Gastrocnemius medialis (tissue), 4 donors: ENCODE results near the gene GHRHR. TPM values are rescaled to one million over a fixed set of nuclear protein-coding genes. Genes with fewer than 3 reads are reported as not detected.

Experiments used
- ATAC-seq, 2 donors: fragments of 150-250 bp; one replicate each; pipeline ENCODE4 v1.9.1; 2016
- DNase-seq, 2 donors: peaks; one replicate each; pipeline ENCODE4 v3.0.0-alpha.2; 2019
- H3K27ac ChIP-seq, 4 donors: fragments of 200-600 bp; sonication (generic); 1 replicate in 1 of 4; 2 replicates in 3 of 4; pipeline ENCODE4 v1.5.1; 2016 to 2018; ENCODE audit warnings: mild to moderate bottlenecking in 2 of 4, moderate library complexity in 1 of 4
- H3K27me3 ChIP-seq, 3 donors: fragments of 200-600 bp; sonication (generic) in 2 of 3; 1 replicate in 1 of 3; 2 replicates in 2 of 3; pipeline versions ENCODE4 v1.5.1 to v1.6.0; 2016 to 2019; ENCODE audit warnings: mild to moderate bottlenecking in 1 of 3, moderate library complexity in 1 of 3
- H3K36me3 ChIP-seq, 2 donors: fragments of 200-600 bp; sonication (generic) in 1 of 2; one replicate each; pipeline ENCODE4 v1.5.1; 2017 to 2018
- H3K4me1 ChIP-seq, 2 donors: fragments of 200-600 bp; sonication (generic) in 1 of 2; one replicate each; pipeline ENCODE4 v1.5.1; 2016 to 2017; ENCODE audit warnings: mild to moderate bottlenecking in 2 of 2
- H3K4me3 ChIP-seq, 4 donors: fragments of 200-600 bp; sonication (generic) in 3 of 4; 1 replicate in 1 of 4; 2 replicates in 3 of 4; pipeline ENCODE4 v1.5.1; 2016 to 2019; ENCODE audit warnings: mild to moderate bottlenecking in 2 of 4
- H3K9me3 ChIP-seq, 3 donors: fragments of 200-600 bp; sonication (generic) in 2 of 3; 1 replicate in 1 of 3; 2 replicates in 2 of 3; pipeline ENCODE4 v1.5.1; 2016 to 2019
- CTCF ChIP-seq, 5 experiments: fragments of 450-650 bp in 3 of 5; fragments of 200-600 bp in 2 of 5; sonication (generic) in 2 of 5; IDR thresholded peaks in 4 of 5; conservative IDR thresholded peaks in 1 of 5; 1 replicate in 4 of 5; 2 replicates in 1 of 5; pipeline ENCODE4 v1.5.1; 2016 to 2019; ENCODE audit warnings: antibody characterized with exemption in 5 of 5, mild to moderate bottlenecking in 3 of 5, moderate library complexity in 3 of 5
- POLR2A ChIP-seq, 2 donors: fragments of 450-650 bp; IDR thresholded peaks; one replicate each; pipeline ENCODE4 v1.6.1; 2017; ENCODE audit warnings: antibody characterized with exemption in 2 of 2, mild to moderate bottlenecking in 2 of 2, moderate library complexity in 2 of 2
- in situ Hi-C, 4 donors: fragments of 200-750 bp; cut with MboI; loops; one replicate each; pipeline versions ENCODE4 v1.15.0 to v1.8.0; 2017; ENCODE audit warnings: low sequenced_read_pairs in 4 of 4
- intact Hi-C: fragments of 100-400 bp; cut with DNase I; formaldehyde crosslinking; loops from one replicate; pipeline ENCODE4 v1.15.1; 2023; ENCODE audit warnings: low total_unique reads
- total RNA-seq, 4 donors: library from RNA; depleted of rRNA; stranded (reverse); fragments of >200 nt; gene quantifications; one replicate each; pipeline versions ENCODE4 v1.1.0 to v1.2.3, GENCODE V29; 2016

Gene GHRHR
- total RNA-seq, 4 donors from 2014 or later, result not detected

- no peaks in the 10 kb centered on the region for H3K36me3 ChIP-seq
- no peak overlapping the region for H3K27ac ChIP-seq
- in situ Hi-C loops, result no loop called here
- TF ChIP-seq POLR2A (IDR thresholded peaks at IDR 0.05) (no peak), CTCF (IDR thresholded peaks at IDR 0.05 in 4 of 5, conservative IDR thresholded peaks at IDR 0.05 in 1 of 5) (no peak)
- peaks cover 11 to 15% of the 10 kb centered on the region in 2 donors for H3K4me1 ChIP-seq
- H3K27me3 ChIP-seq, result no peaks in the 10 kb centered on the region
- no peaks in the 10 kb centered on the region for H3K9me3 ChIP-seq
- H3K4me3 ChIP-seq, result no peak overlapping the region
- intact Hi-C loops, result no loop called here
- DNase-seq, result no peak
- no peak for ATAC-seq
These were observed 37.8 kb upstream of the GHRHR start for GRCh38 chr7:30925913-30926312.

GRCh38 chr7:30926313-30926712 is 37.4 kb upstream of the GHRHR start:
- no peak for TF ChIP-seq CTCF (IDR thresholded peaks at IDR 0.05 in 4 of 5, conservative IDR thresholded peaks at IDR 0.05 in 1 of 5)
- no peak for TF ChIP-seq POLR2A (IDR thresholded peaks at IDR 0.05)
- intact Hi-C loops (no loop called here), in situ Hi-C loops (no loop called here)
- ATAC-seq (no peak), DNase-seq (no peak)
- Histone ChIP-seq H3K9me3 (no peaks in the 10 kb centered on the region), H3K27me3 (no peaks in the 10 kb centered on the region), H3K4me1 (peaks cover 8 to 15% of the 10 kb centered on the region in 2 donors), H3K36me3 (no peaks in the 10 kb centered on the region), H3K4me3 (no peak overlapping the region), H3K27ac (no peak overlapping the region)

GRCh38 chr7:30927040-30927439 is 36.7 kb upstream of the GHRHR start:
- Histone ChIP-seq H3K4me3 (no peak overlapping the region), H3K9me3 (no peaks in the 10 kb centered on the region), H3K36me3 (no peaks in the 10 kb centered on the region), H3K4me1 (peaks cover 8 to 18% of the 10 kb centered on the region in 2 donors), H3K27ac (no peak overlapping the region), H3K27me3 (no peaks in the 10 kb centered on the region)
- peak in 1 of 2 donors; percentile 1 for DNase-seq
- intact Hi-C loops, result no loop called here
- ATAC-seq, result no peak
- in situ Hi-C loops, result no loop called here
- TF ChIP-seq POLR2A (IDR thresholded peaks at IDR 0.05) (no peak), CTCF (IDR thresholded peaks at IDR 0.05 in 4 of 5, conservative IDR thresholded peaks at IDR 0.05 in 1 of 5) (no peak)

- DNase-seq (no peak), ATAC-seq (no peak)
- TF ChIP-seq CTCF (IDR thresholded peaks at IDR 0.05 in 4 of 5, conservative IDR thresholded peaks at IDR 0.05 in 1 of 5), result no peak
- Histone ChIP-seq H3K4me1 (peaks cover 9 to 18% of the 10 kb centered on the region in 2 donors), H3K9me3 (no peaks in the 10 kb centered on the region), H3K4me3 (no peak overlapping the region), H3K27ac (no peak overlapping the region), H3K36me3 (no peaks in the 10 kb centered on the region), H3K27me3 (no peaks in the 10 kb centered on the region)
- intact Hi-C loops (no loop called here), in situ Hi-C loops (no loop called here)
These were observed 36.2 kb upstream of the GHRHR start for GRCh38 chr7:30927559-30927958.

GRCh38 chr7:30928254-30928872 is 35.4 kb upstream of the GHRHR start:
- DNase-seq, result no peak
- H3K4me3 ChIP-seq, result no peak overlapping the region
- H3K4me1 ChIP-seq, result peaks cover 9 to 18% of the 10 kb centered on the region in 2 donors
- H3K36me3 ChIP-seq, result no peaks in the 10 kb centered on the region
- no peaks in the 10 kb centered on the region for H3K27me3 ChIP-seq
- in situ Hi-C loops, result no loop called here
- ATAC-seq, result no peak
- H3K9me3 ChIP-seq, result no peaks in the 10 kb centered on the region
- no peak overlapping the region for H3K27ac ChIP-seq
- no peak for TF ChIP-seq POLR2A (IDR thresholded peaks at IDR 0.05)
- TF ChIP-seq CTCF (IDR thresholded peaks at IDR 0.05 in 4 of 5, conservative IDR thresholded peaks at IDR 0.05 in 1 of 5), result no peak
- intact Hi-C loops, result no loop called here
